HCT116 (cell line): ENCODE data around the gene GPR75. TPM values are rescaled to one million over a fixed set of nuclear protein-coding genes. Genes with fewer than 3 reads are reported as not detected.

Experiments
- ATAC-seq: fragments of 200-7000 bp; cut with Tn5 transposase; 2 replicates; pipeline ENCODE4 v1.9.1; 2020; ENCODE audit warnings: mild to moderate bottlenecking, moderate library complexity
- BruUV-seq: library from RNA; stranded (reverse); fragments of 400-500 nt; replicated peaks from 2 replicates; lab custom pipeline; 2021; lab: Mats Ljungman, UMichigan
- CTCF ChIA-PET: fragments of 300-600 bp; sonication (Branson Sonifier 250); formaldehyde crosslinking; loops from one replicate; lab custom pipeline; 2021; ENCODE audit warnings: antibody characterized with exemption; lab: Charles Lee
- POLR2A ChIA-PET: fragments of 300-600, 350-600 bp; sonication (Branson Sonifier 250); formaldehyde crosslinking; loops from one replicate; lab custom pipeline; 2021; ENCODE audit warnings: antibody characterized with exemption; lab: Charles Lee
- RAD21 ChIA-PET, 2 experiments: fragments of 300-600 bp; sonication (Branson Sonifier 250); formaldehyde crosslinking; loops; one replicate each; lab custom pipeline; 2023; ENCODE audit warnings: low total read pairs in 2 of 2; ENCODE audit not compliant: uncharacterized antibody in 2 of 2, unreplicated experiment in 2 of 2, low non-redundant PET in 1 of 2; lab: Charles Lee
- DNase-seq: peaks from one replicate; pipeline ENCODE4 v3.0.0-alpha.2; 2010; ENCODE audit warnings: low read depth, low spot score
- H2AFZ ChIP-seq: fragments of 200-600 bp; shearing (Covaris generic), sonication (generic); 2 replicates; pipeline ENCODE4 v1.6.1; 2017; ENCODE audit warnings: low read depth, mixed run types, mixed read lengths, antibody characterized with exemption, low read length; ENCODE audit not compliant: poor library complexity, severe bottlenecking
- H3K27ac ChIP-seq: 2 replicates; pipeline ENCODE4 v1.5.1; 2012; ENCODE audit warnings: low read depth, low read length
- H3K27me3 ChIP-seq: fragments of 200-600 bp; sonication (generic); 2 replicates; pipeline ENCODE4 v1.6.1; 2016; ENCODE audit warnings: mixed run types, low read length, mixed read lengths; ENCODE audit not compliant: insufficient read depth
- H3K36me3 ChIP-seq, 2 experiments: fragments of 200-500 bp in 1 of 2; fragments of 200-600 bp in 1 of 2; sonication (Bioruptor generic) in 1 of 2; sonication (generic) in 1 of 2; 2 replicates each; pipeline versions ENCODE4 v1.5.1 to v1.6.1; 2014 to 2016; ENCODE audit warnings: low read length in 2 of 2, inconsistent platforms in 1 of 2, mixed read lengths in 1 of 2, mixed run types in 1 of 2; ENCODE audit not compliant: insufficient read depth in 2 of 2, control insufficient read depth in 1 of 2
- H3K4me1 ChIP-seq, 2 experiments: fragments of 200-600 bp in 1 of 2; sonication (generic) in 1 of 2; 2 replicates each; pipeline versions ENCODE4 v1.5.1 to v1.6.1; 2012 to 2017; ENCODE audit warnings: low read length in 2 of 2, inconsistent platforms in 1 of 2, mild to moderate bottlenecking in 1 of 2, mixed read lengths in 1 of 2, mixed run types in 1 of 2, moderate library complexity in 1 of 2; ENCODE audit not compliant: insufficient read depth in 2 of 2, control insufficient read depth in 1 of 2
- H3K4me2 ChIP-seq: fragments of 200-600 bp; sonication (generic); 2 replicates; pipeline ENCODE4 v1.6.1; 2017; ENCODE audit warnings: mixed run types, low read length, mixed read lengths
- H3K4me3 ChIP-seq, 2 experiments: fragments of 200-600 bp in 1 of 2; sonication (generic) in 1 of 2; replicated peaks in 1 of 2; 2 replicates each; pipeline ENCODE4 v1.5.1; 2011 to 2016; ENCODE audit warnings: low read length in 2 of 2, control low read depth in 1 of 2, low read depth in 1 of 2, mild to moderate bottlenecking in 1 of 2, mixed read lengths in 1 of 2, mixed run types in 1 of 2
- H3K79me2 ChIP-seq: fragments of 200-600 bp; sonication (generic); 2 replicates; pipeline ENCODE4 v1.6.1; 2017; ENCODE audit warnings: mild to moderate bottlenecking, mixed run types, low read length, moderate library complexity, mixed read lengths; ENCODE audit not compliant: insufficient read depth
- H3K9ac ChIP-seq: fragments of 200-600 bp; sonication (generic); 2 replicates; pipeline ENCODE4 v1.6.1; 2016; ENCODE audit warnings: low read length, mixed read lengths
- H3K9me2 ChIP-seq: fragments of 200-600 bp; sonication (generic), shearing (Covaris generic); 2 replicates; pipeline ENCODE4 v1.6.1; 2017; ENCODE audit warnings: mixed run types, mild to moderate bottlenecking, moderate library complexity; ENCODE audit not compliant: insufficient read depth
- H3K9me3 ChIP-seq, 2 experiments: fragments of 200-500 bp in 1 of 2; fragments of 200-600 bp in 1 of 2; sonication (Bioruptor generic) in 1 of 2; sonication (generic) in 1 of 2; 2 replicates each; pipeline ENCODE4 v1.6.1; 2014 to 2017; ENCODE audit warnings: low read length in 2 of 2, mixed read lengths in 2 of 2, inconsistent platforms in 1 of 2, low read depth in 1 of 2, mild to moderate bottlenecking in 1 of 2, mixed run types in 1 of 2, moderate library complexity in 1 of 2; ENCODE audit not compliant: control insufficient read depth in 1 of 2, insufficient read depth in 1 of 2
- H4K20me1 ChIP-seq: fragments of 200-600 bp; sonication (generic), shearing (Covaris generic); 2 replicates; pipeline ENCODE4 v1.6.1; 2017; ENCODE audit warnings: mixed run types, mild to moderate bottlenecking, moderate library complexity; ENCODE audit not compliant: insufficient read depth
- CBX3 ChIP-seq: IDR thresholded peaks from 2 replicates; pipeline ENCODE4 v1.6.1; 2012; ENCODE audit warnings: low read depth
- CEBPB ChIP-seq: IDR thresholded peaks from 2 replicates; pipeline ENCODE4 v1.6.1; 2012; ENCODE audit warnings: low read depth
- EGR1 ChIP-seq: IDR thresholded peaks from 2 replicates; pipeline ENCODE4 v1.6.1; 2012; ENCODE audit warnings: low read depth
- ELF1 ChIP-seq: IDR thresholded peaks from 2 replicates; pipeline ENCODE4 v1.6.1; 2012; ENCODE audit warnings: low read depth, borderline replicate concordance
- EZH2phosphoT487 ChIP-seq: fragments of 200-600 bp; IDR thresholded peaks from 2 replicates; pipeline ENCODE4 v1.6.1; 2018; ENCODE audit warnings: antibody characterized with exemption, borderline replicate concordance
- FOSL1 ChIP-seq: IDR thresholded peaks from 2 replicates; pipeline ENCODE4 v1.6.1; 2012; ENCODE audit warnings: low read depth
- JUND ChIP-seq: IDR thresholded peaks from 2 replicates; pipeline ENCODE4 v1.6.1; 2012
- POLR2AphosphoS5 ChIP-seq: IDR thresholded peaks from 2 replicates; pipeline ENCODE4 v1.6.1; 2011; ENCODE audit warnings: mild to moderate bottlenecking, low read depth, low read length, moderate library complexity
- RAD21 ChIP-seq: IDR thresholded peaks from 2 replicates; pipeline ENCODE4 v1.6.1; 2012; ENCODE audit warnings: low read depth, mild to moderate bottlenecking
- SIN3A ChIP-seq: IDR thresholded peaks from 2 replicates; pipeline ENCODE4 v1.6.1; 2012; ENCODE audit warnings: low read depth
- SP1 ChIP-seq: IDR thresholded peaks from 2 replicates; pipeline ENCODE4 v1.6.1; 2012; ENCODE audit warnings: low read depth
- TCF7L2 ChIP-seq: IDR thresholded peaks from 2 replicates; pipeline ENCODE4 v1.7.0; 2011; ENCODE audit warnings: borderline replicate concordance, inconsistent platforms; ENCODE audit not compliant: insufficient read depth, insufficient read length; ENCODE audit errors: extremely low read depth
- YY1 ChIP-seq: IDR thresholded peaks from 2 replicates; pipeline ENCODE4 v1.6.1; 2011; ENCODE audit warnings: low read length, low read depth, moderate library complexity, mild to moderate bottlenecking; ENCODE audit not compliant: insufficient replicate concordance; ENCODE audit errors: extremely low read depth
- ZFX ChIP-seq: fragments of 450-650 bp; IDR thresholded peaks from 2 replicates; pipeline ENCODE4 v1.6.1; 2017
- intact Hi-C: fragments of 100-400 bp; cut with micrococcal nuclease; formaldehyde crosslinking; loops from 2 replicates; pipeline ENCODE4 v1.10.0; 2022
- total RNA-seq: library from RNA; stranded (reverse); gene quantifications from one replicate; pipeline ENCODE4 v1.2.1, GENCODE V29; 2021; ENCODE audit not compliant: unreplicated experiment
- TF ChIP-seq, protein P1 (sequence below): IDR thresholded peaks from 2 replicates; pipeline ENCODE4 v1.6.1; 2012
- TF ChIP-seq, protein P2 (sequence below): IDR thresholded peaks from 2 replicates; pipeline ENCODE4 v1.6.1; 2012; ENCODE audit warnings: low read depth
- TF ChIP-seq, protein P3 (sequence below), 3 experiments: fragments of 200-600 bp in 1 of 3; sonication (generic) in 1 of 3; IDR thresholded peaks in 2 of 3; conservative IDR thresholded peaks in 1 of 3; 2 replicates each; pipeline ENCODE4 v1.5.1; 2012 to 2017; ENCODE audit warnings: low read depth in 2 of 3, low read length in 2 of 3, antibody characterized with exemption in 1 of 3, borderline replicate concordance in 1 of 3, control low read depth in 1 of 3, mild to moderate bottlenecking in 1 of 3, mixed read lengths in 1 of 3, mixed run types in 1 of 3, moderate library complexity in 1 of 3; ENCODE audit not compliant: insufficient read depth in 1 of 3

The GPR75 gene
- total RNA-seq, 1 experiment from 2014 or later, result 1.2 TPM

GRCh38 chr2:53828331-53828730, 31.4 kb downstream of the GPR75 start:
- no peak overlapping the region for H3K4me2 ChIP-seq
- H3K36me3 ChIP-seq, result no peaks in the 10 kb centered on the region
- H3K9me2 ChIP-seq, result no peaks in the 10 kb centered on the region
- no peaks in the 10 kb centered on the region for H3K27me3 ChIP-seq
- H3K9me3 ChIP-seq, result no peaks in the 10 kb centered on the region
- DNase-seq (no peak), ATAC-seq (no peak)
- no peak overlapping the region for H2AFZ ChIP-seq
- TF ChIP-seq ZFX (no peak), ELF1 (no peak), JUND (no peak), RAD21 (no peak), POLR2AphosphoS5 (no peak), CBX3 (no peak), EZH2phosphoT487 (no peak), SIN3A (no peak), EGR1 (no peak), TCF7L2 (no peak), YY1 (no peak), SP1 (no peak), CEBPB (no peak), FOSL1 (no peak)
- TF ChIP-seq, protein P1, sequence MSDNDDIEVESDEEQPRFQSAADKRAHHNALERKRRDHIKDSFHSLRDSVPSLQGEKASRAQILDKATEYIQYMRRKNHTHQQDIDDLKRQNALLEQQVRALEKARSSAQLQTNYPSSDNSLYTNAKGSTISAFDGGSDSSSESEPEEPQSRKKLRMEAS, result no peak
- TF ChIP-seq, protein P2, sequence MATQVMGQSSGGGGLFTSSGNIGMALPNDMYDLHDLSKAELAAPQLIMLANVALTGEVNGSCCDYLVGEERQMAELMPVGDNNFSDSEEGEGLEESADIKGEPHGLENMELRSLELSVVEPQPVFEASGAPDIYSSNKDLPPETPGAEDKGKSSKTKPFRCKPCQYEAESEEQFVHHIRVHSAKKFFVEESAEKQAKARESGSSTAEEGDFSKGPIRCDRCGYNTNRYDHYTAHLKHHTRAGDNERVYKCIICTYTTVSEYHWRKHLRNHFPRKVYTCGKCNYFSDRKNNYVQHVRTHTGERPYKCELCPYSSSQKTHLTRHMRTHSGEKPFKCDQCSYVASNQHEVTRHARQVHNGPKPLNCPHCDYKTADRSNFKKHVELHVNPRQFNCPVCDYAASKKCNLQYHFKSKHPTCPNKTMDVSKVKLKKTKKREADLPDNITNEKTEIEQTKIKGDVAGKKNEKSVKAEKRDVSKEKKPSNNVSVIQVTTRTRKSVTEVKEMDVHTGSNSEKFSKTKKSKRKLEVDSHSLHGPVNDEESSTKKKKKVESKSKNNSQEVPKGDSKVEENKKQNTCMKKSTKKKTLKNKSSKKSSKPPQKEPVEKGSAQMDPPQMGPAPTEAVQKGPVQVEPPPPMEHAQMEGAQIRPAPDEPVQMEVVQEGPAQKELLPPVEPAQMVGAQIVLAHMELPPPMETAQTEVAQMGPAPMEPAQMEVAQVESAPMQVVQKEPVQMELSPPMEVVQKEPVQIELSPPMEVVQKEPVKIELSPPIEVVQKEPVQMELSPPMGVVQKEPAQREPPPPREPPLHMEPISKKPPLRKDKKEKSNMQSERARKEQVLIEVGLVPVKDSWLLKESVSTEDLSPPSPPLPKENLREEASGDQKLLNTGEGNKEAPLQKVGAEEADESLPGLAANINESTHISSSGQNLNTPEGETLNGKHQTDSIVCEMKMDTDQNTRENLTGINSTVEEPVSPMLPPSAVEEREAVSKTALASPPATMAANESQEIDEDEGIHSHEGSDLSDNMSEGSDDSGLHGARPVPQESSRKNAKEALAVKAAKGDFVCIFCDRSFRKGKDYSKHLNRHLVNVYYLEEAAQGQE, result no peak
- TF ChIP-seq, protein P3, sequence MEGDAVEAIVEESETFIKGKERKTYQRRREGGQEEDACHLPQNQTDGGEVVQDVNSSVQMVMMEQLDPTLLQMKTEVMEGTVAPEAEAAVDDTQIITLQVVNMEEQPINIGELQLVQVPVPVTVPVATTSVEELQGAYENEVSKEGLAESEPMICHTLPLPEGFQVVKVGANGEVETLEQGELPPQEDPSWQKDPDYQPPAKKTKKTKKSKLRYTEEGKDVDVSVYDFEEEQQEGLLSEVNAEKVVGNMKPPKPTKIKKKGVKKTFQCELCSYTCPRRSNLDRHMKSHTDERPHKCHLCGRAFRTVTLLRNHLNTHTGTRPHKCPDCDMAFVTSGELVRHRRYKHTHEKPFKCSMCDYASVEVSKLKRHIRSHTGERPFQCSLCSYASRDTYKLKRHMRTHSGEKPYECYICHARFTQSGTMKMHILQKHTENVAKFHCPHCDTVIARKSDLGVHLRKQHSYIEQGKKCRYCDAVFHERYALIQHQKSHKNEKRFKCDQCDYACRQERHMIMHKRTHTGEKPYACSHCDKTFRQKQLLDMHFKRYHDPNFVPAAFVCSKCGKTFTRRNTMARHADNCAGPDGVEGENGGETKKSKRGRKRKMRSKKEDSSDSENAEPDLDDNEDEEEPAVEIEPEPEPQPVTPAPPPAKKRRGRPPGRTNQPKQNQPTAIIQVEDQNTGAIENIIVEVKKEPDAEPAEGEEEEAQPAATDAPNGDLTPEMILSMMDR (IDR thresholded peaks at IDR 0.05 in 2 of 3, conservative IDR thresholded peaks at IDR 0.05 in 1 of 3; ENCODE audit: borderline replicate concordance in 1 of 3, insufficient read depth in 1 of 3, low read depth in 2 of 3, low read length in 2 of 3), result no peak
- no peaks in the 10 kb centered on the region for H3K4me1 ChIP-seq
- intact Hi-C loops, result no loop called here
- no TSS peak for BruUV-seq
- H4K20me1 ChIP-seq, result no peaks in the 10 kb centered on the region
- POLR2A ChIA-PET, result no interaction called here
- no peak overlapping the region for H3K9ac ChIP-seq
- no peak overlapping the region for H3K27ac ChIP-seq
- RAD21 ChIA-PET, result no interaction called here
- H3K4me3 ChIP-seq, result no peak overlapping the region
- no peaks in the 10 kb centered on the region for H3K79me2 ChIP-seq
- CTCF ChIA-PET, result no interaction called here
